PFSK-1 (cell line): ENCODE data around the gene SLC27A4.

Experiments
- FOXP2 ChIP-seq: optimal IDR thresholded peaks from 2 replicates; pipeline ENCODE3; 2011; ENCODE audit warnings: borderline replicate concordance, control low read depth, inconsistent platforms; ENCODE audit not compliant: insufficient read depth; ENCODE audit errors: extremely low read length, extremely low read depth
- POLR2AphosphoS5 ChIP-seq: IDR thresholded peaks from 2 replicates; pipeline ENCODE4 v1.6.1; 2012; ENCODE audit warnings: low read depth, mild to moderate bottlenecking, control low read depth, low read length, moderate library complexity
- SIN3A ChIP-seq: IDR thresholded peaks from 2 replicates; pipeline ENCODE4 v1.6.1; 2012; ENCODE audit warnings: mild to moderate bottlenecking, low read length, moderate library complexity, borderline replicate concordance; ENCODE audit not compliant: insufficient read depth
- TAF1 ChIP-seq: IDR thresholded peaks from 2 replicates; pipeline ENCODE4 v1.6.1; 2012; ENCODE audit warnings: low read length, control low read depth, borderline replicate concordance; ENCODE audit not compliant: insufficient read depth
- TF ChIP-seq, protein P1 (sequence below), 2 experiments: IDR thresholded peaks; 2 replicates each; pipeline versions ENCODE4 v1.6.1 to v1.8.0; 2011 to 2012; ENCODE audit warnings: low read depth in 2 of 2, low read length in 2 of 2, control low read depth in 1 of 2, inconsistent platforms in 1 of 2, mild to moderate bottlenecking in 1 of 2, moderate library complexity in 1 of 2; ENCODE audit not compliant: insufficient read depth in 1 of 2

The SLC27A4 gene

DNA sequence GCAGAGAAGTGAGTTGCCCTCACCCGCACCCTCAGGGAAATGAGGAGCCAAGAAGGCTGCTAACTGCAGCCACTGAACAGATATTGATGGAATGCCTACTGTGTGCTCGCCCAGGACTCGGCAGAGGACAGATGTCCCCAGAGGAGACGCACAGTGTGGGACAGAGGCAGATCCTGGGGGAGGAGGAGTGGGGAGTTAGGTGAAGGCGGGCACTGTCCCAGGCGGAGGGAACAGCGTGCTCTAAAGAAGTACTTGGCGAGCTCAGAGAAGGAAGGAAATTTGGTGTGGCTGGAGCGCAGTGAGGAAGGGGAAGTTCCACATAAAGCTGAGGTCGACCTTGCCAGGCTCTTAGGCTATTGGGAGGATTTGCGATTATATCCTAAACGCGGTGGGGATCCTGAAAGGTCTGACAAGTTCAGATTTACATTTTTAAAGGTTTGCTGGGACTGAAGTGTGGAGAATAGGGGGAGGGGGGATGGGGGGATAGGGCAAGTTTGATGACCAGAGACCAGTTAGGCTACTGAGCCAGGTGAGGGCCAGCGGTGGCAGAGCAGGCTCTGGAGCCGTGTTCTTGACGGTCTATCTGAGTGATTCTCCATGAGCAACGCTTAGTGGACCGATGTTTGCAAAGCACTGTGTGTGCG lies 56.8 kb downstream of the SLC27A4 start:
- TF ChIP-seq FOXP2 (no peak), SIN3A (no peak), TAF1 (no peak), POLR2AphosphoS5 (no peak)
- TF ChIP-seq, protein P1, sequence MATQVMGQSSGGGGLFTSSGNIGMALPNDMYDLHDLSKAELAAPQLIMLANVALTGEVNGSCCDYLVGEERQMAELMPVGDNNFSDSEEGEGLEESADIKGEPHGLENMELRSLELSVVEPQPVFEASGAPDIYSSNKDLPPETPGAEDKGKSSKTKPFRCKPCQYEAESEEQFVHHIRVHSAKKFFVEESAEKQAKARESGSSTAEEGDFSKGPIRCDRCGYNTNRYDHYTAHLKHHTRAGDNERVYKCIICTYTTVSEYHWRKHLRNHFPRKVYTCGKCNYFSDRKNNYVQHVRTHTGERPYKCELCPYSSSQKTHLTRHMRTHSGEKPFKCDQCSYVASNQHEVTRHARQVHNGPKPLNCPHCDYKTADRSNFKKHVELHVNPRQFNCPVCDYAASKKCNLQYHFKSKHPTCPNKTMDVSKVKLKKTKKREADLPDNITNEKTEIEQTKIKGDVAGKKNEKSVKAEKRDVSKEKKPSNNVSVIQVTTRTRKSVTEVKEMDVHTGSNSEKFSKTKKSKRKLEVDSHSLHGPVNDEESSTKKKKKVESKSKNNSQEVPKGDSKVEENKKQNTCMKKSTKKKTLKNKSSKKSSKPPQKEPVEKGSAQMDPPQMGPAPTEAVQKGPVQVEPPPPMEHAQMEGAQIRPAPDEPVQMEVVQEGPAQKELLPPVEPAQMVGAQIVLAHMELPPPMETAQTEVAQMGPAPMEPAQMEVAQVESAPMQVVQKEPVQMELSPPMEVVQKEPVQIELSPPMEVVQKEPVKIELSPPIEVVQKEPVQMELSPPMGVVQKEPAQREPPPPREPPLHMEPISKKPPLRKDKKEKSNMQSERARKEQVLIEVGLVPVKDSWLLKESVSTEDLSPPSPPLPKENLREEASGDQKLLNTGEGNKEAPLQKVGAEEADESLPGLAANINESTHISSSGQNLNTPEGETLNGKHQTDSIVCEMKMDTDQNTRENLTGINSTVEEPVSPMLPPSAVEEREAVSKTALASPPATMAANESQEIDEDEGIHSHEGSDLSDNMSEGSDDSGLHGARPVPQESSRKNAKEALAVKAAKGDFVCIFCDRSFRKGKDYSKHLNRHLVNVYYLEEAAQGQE (IDR thresholded peaks at IDR 0.05; ENCODE audit: insufficient read depth in 1 of 2, low read depth in 2 of 2, low read length in 2 of 2) = no peak

DNA sequence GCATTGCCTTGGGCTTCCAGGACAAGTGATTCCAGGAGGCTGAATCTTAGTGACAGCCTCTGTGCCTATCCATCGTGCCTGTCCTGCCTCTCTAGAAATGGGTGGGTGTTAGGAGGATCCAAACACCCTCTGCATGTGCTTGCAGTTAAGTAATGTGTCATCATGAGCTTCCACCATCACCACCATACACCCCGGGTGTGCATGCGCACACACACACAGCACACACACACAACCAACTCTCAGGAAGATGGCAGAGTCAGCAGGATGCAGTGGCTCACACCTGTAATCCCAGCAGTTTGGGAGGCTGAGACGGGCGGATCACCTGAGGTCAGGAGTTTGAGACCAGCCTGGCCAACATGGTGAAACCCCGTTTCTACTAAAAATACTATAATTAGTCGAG lies 57.5 kb downstream of the SLC27A4 start:
- TF ChIP-seq, protein P1 (IDR thresholded peaks at IDR 0.05; ENCODE audit: insufficient read depth in 1 of 2, low read depth in 2 of 2, low read length in 2 of 2) = no peak
- TF ChIP-seq SIN3A (no peak), TAF1 (no peak), FOXP2 (no peak), POLR2AphosphoS5 (no peak)

DNA sequence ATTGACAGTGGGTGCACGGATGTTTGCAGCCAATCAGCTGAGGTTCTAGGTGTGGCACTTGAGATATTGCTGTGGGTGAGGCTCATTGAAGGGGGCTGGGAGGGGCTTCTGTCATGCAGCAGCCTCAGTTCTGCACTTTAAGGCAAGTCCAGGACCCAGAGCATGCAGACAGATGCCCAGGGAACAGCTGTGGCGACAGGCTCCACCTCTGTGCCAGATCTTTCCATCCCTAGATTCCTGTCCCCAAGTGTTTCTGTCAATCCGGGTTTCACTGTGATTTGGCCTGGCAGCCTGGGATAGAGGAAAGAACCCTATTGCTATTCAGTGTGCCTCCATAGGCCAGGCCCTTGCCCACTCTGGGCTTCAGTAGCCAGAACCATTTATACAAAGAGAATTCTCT lies 59.5 kb downstream of the SLC27A4 start:
- TF ChIP-seq, protein P1 (IDR thresholded peaks at IDR 0.05; ENCODE audit: insufficient read depth in 1 of 2, low read depth in 2 of 2, low read length in 2 of 2) = no peak
- TF ChIP-seq TAF1 (no peak), FOXP2 (no peak), SIN3A (no peak), POLR2AphosphoS5 (no peak)

DNA sequence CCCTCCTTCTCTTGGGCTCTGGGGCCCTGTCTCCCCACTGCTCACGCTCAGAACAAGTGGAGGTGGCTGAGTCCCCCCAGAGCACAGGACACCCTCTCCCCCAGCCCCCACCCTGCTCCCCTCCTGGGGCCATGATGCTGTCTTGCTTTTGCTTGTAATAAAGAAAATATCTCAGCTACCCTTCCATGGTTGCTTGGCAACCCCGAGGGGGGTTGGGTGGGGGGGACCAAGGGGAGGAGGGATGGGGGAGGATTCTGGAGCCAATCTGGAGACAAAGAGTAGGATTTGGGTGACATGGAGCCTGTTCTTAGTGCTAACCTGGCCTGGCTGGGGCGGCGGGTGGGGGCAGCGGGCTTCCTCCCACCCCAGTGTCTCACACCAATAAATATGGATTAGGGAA lies 64.2 kb downstream of the SLC27A4 start:
- no peak for TF ChIP-seq SIN3A

DNA sequence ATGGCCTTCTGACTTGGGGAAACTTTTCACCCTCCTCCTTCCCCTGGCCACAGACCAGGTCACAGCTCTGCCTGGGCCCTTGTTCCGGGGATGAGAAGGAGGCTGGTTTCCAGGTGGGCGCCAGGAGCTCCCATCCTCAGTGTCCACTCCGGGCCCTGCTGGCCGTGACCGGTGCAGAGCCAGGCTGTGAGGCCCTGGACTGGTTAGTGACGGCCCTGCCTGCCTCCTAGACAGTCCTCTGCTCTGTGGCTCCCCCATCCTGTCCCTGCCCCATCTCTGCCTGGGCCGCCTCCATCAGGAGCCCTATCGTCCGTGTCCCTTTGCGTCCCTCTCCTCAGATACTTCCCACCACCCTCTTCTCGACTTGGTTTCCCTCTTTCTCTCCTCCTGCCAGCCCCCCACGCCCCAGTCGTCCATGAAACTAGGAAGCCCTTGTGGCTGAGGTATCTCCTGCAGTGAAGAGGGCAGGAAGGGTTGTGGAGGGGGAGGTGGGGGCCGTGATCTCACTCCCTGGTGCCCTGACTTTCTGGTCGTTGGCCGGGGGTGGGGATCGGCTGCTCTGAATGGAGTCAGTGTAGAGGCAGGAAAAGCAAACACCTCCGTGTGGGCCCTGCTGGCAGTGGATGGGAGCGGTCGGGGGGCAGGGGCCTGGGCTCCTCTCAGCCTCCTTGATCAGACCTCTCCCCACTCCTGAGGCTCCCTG lies 64.9 kb downstream of the SLC27A4 start:
- TF ChIP-seq TAF1 (no peak), SIN3A (no peak), POLR2AphosphoS5 (no peak), FOXP2 (no peak)
- TF ChIP-seq, protein P1 (IDR thresholded peaks at IDR 0.05; ENCODE audit: insufficient read depth in 1 of 2, low read depth in 2 of 2, low read length in 2 of 2) = no peak
